GM18868 (cell line): ENCODE results near the gene SLC25A28.

Experiments used
- ATAC-seq: cut with Tn5 transposase; IDR thresholded peaks from one replicate; pipeline ENCODE4 v1.9.1; 2021; ENCODE audit warnings: mild to moderate bottlenecking, moderate library complexity; ENCODE audit not compliant: unreplicated experiment

SLC25A28 gene

GRCh38 chr10:99593312-99593711, 26.9 kb downstream of the SLC25A28 start:
- ATAC-seq = no peak

DNA sequence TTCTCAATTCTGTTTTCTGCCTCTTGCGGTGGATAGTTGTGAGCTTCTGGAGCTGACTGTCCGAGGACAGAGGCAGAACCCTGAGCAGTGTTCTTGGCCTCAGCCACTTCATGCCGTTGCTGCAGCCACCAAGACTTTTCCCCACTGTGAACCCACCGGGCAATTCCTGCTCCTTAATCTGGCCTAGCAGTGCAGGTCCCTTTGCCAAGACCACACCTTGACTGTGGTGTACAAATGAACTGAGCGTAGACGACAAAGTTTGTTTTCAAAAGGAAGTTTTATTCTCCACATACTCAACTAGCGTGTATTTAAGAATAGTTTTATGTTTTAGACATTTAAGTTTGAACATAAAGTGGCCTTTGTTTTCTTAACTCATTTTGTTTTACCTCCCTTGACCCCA, 29.4 kb downstream of the SLC25A28 start:
- no peak for ATAC-seq

DNA sequence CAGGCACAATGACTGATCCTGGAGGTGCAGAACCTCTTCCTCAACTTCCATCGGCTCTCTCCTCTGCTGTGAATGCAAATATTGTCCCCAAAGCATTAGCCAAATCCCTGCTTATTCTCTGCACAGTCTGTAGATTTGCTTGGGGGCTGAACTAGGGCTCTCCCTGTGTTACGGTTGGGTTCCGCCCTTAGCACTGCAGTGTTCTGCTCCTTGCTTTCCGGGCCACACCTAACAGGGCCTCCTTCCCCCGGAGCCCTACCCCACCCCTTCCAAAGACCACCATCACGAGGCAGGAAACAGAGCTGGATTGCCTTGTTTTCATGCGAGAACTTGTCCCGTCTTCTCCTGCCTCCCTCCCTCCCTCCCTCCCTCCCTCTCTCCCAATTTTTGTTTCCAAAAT, 36.6 kb downstream of the SLC25A28 start:
- ATAC-seq = no peak

DNA sequence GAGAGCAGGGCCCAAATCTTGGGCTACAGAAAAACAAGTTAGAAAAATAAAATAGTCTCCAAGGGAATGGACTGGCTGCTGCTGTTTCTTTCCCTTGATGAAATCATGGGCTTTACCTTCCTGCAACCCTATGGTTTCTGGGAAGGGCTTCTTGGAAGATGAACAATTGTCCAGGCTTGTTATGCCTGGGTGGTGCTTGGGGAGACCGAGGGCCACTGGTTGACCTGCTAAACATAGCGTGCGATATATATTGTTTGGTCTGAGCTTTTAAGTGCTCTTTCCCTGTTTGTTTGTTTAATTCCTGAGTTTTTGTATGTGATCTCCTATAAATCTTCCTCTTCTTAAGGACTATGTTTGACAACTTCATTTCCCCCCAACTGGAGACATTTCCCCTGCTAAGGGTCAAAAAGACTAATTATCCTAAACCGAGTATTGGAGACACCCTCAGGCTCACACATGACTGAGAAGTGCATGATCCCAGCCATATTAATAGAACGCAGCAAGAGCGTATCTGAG, 37.9 kb downstream of the SLC25A28 start:
- ATAC-seq = no peak

DNA sequence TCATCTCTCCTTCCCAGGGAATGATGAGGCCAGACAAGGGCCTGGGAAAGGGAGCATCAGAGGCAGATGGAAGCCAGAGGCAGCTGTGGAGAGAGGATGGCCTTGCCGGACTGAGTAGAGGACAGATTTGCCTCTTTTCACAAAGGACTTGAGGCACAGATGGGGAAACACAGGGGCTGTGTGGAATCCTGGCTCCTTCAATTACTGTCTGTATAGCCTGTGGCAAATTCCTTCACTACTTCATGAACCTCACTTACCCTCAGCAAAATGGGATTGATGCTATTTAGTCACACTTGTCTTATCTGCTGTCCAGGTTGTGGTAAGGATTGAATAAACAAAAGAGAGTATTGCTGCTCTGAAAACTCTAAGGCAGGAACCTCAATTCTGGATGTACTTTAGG, 40.3 kb downstream of the SLC25A28 start:
- ATAC-seq = no peak

DNA sequence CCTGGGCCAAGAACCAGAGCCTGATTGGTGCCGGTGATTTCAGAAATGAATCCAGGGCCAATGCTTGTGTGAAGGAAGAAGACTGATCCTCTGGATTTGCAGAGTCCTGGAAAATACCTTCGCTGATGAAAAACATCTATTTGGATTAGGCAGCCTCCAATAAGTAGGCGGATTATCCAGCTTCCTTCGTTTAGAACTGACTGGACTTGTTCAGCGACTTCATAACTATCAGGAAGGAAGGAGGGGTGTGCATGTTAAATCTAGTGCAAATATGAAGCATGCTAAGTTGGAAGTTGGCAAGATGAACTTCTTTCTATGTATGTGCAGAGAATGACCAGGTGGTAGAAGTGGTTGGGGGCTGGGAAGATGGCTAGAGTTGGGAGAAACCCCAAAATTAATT, 46.4 kb downstream of the SLC25A28 start:
- ATAC-seq = no peak

DNA sequence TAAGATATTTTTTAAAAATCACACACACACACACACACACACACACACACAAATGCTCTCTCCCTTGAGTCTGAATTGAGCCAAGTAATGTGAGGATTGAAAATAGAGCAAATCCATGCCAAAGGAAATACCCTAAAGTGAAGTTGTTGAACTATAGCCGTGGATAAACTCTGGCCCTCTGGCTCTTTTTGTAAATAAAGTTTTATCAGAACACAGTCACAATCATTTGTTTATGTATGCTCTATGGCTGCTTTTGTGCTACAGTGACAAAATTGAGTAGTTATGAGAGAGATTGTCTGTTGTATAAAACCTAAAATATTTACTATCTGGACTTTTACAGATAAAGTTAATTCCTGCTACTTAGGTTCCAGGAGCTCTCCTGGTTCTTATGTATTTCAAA, 48.4 kb downstream of the SLC25A28 start:
- no peak for ATAC-seq

DNA sequence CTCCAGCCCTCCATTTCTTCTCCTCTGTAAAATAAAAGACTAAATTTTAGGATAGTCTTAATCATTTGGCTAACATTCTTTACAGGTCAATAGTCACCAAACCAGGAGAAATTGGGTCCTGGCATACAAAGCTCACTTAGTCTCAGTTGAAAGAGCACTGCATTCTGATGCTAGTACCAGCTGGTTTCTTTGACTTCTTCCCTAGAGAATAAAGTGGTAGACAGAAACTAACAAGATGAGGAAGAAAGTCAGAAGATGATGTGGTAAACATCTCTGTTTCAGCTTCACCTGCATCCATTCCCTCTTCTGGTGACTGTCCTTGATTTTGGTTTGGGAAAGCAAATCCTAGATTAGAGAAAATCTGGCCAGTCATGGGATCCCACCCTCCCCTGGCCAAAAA, 50.3 kb downstream of the SLC25A28 start:
- ATAC-seq = no peak

DNA sequence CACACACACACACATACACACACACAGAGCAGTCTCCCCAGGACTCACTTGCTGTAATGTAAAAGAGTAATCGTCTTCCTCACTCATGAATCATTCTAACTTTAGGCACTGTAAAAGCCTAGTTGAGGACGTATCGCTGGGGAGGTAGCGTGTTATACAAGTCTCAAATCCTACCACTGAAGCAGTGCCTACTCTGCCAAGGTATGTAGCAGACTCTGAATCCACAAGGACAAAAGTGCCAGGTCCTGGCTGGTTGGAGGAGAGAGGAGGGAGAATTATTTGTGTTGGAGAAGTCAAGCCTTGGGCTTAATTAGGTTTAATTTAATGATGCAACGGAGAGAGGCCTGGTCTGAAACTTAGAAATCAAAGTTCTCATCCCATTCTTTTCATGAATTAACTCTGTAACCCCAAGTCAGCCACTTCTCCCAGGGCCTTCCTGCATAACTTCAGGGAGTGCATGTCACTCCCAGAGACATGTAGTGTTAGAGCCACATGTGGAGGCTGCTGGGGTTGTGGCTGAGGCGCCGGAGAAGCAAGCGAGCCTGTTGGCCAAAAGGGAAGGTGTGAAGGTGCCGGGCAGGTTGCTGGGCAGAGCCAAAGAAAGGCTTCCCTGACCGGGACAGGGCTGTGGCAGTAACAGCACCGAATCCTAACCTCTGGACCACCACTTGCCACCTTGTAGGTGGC, 50.8 kb downstream of the SLC25A28 start:
- ATAC-seq = no peak

GRCh38 chr10:99565166-99565565, 55.1 kb downstream of the SLC25A28 start:
- no peak for ATAC-seq

DNA sequence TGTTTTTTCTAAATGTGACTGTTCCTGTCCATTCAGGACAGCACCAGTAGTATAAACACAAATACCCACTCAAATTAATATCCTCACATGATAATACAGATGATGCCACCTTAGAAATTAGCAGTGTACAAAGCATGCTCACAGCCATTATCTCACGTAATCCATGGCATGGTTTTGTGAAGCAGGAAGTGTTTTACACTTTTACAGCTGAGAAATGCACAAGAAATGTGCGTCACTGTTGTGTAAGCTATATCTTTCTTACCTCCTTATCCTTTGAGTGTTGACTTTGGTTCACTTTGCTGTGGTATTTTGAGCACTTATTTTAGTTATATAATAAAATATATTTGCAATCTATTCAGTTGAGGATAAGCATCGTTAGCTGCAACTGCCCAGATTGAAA, 55.9 kb downstream of the SLC25A28 start:
- ATAC-seq = no peak

GRCh38 chr10:99562631-99563030, 57.6 kb downstream of the SLC25A28 start:
- ATAC-seq = no peak
